A673 (cell line): ENCODE results near the gene BPHL.

Experiments
- CTCF ChIP-seq: fragments of 300-800, 200-600 bp; sonication (generic); conservative IDR thresholded peaks from 2 replicates; pipeline ENCODE4 v1.5.1; 2017; ENCODE audit warnings: low read depth, mild to moderate bottlenecking, antibody characterized with exemption, low read length, moderate library complexity, mixed read lengths
- EZH2 ChIP-seq: fragments of 200-600 bp; sonication (generic); IDR thresholded peaks from 2 replicates; pipeline ENCODE4 v1.6.1; 2017; ENCODE audit warnings: borderline replicate concordance, low read depth, mild to moderate bottlenecking, mixed read lengths, antibody characterized with exemption, low read length; ENCODE audit not compliant: poor library complexity, severe bottlenecking

- TF ChIP-seq EZH2 (no peak), CTCF (no peak)
These were observed 29.5 kb upstream of the BPHL start for GRCh38 chr6:3088968-3089367.
